HepG2 (cell line): ENCODE results near the gene MEF2A. TPM values are rescaled to one million over a fixed set of nuclear protein-coding genes. Genes with fewer than 3 reads are reported as not detected.

Experiments used
- ATAC-seq: fragments of 200-7000 bp; cut with Tn5 transposase; 3 replicates; pipeline ENCODE4 v1.9.1; 2020; ENCODE audit warnings: mild to moderate bottlenecking, moderate library complexity
- BruUV-seq: library from RNA; stranded (reverse); fragments of 400-500 nt; replicated peaks from 2 replicates; lab custom pipeline; 2021; lab: Mats Ljungman, UMichigan
- CTCF ChIA-PET: fragments of 300-600 bp; formaldehyde crosslinking; extraction: SDS; loops from one replicate; lab custom pipeline; 2021; ENCODE audit warnings: low total read pairs, inconsistent platforms, low intra/inter-chr PET ratio; lab: Yijun Ruan, JAX
- POLR2A ChIA-PET: fragments of 350-600 bp; sonication (Branson Sonifier 250); formaldehyde crosslinking; loops from one replicate; lab custom pipeline; 2020; ENCODE audit warnings: antibody characterized with exemption, inconsistent platforms; lab: Yijun Ruan, JAX
- DNase-seq: peaks from one replicate; pipeline ENCODE4 v3.0.0-alpha.2; 2015; ENCODE audit warnings: low spot score
- FAIRE-seq: peaks from 3 replicates; lab custom pipeline; 2011; peaks lifted over from hg19 to GRCh38; lab: Jason Lieb, UNC
- H2AFZ ChIP-seq: one replicate; pipeline ENCODE4 v1.6.1; 2011; ENCODE audit warnings: low read length, inconsistent platforms
- H3K27ac ChIP-seq: fragments of 300-600 bp; 3 replicates; pipeline ENCODE4 v1.8.0; 2011; ENCODE audit warnings: mixed run types, mild to moderate bottlenecking, mixed read lengths, low read length, inconsistent platforms; ENCODE audit not compliant: insufficient read depth; ENCODE audit errors: extremely low read length
- H3K27me3 ChIP-seq, 2 experiments: fragments of 200-600 bp in 1 of 2; 2 replicates in 1 of 2; 3 replicates in 1 of 2; pipeline versions ENCODE4 v1.6.0 to v1.8.0; 2011; ENCODE audit warnings: low read length in 2 of 2, mild to moderate bottlenecking in 2 of 2, moderate library complexity in 2 of 2, inconsistent platforms in 1 of 2; ENCODE audit not compliant: insufficient read depth in 2 of 2, control insufficient read depth in 1 of 2
- H3K36me3 ChIP-seq, 2 experiments: fragments of 200-600 bp in 1 of 2; replicated peaks in 1 of 2; 2 replicates in 1 of 2; 3 replicates in 1 of 2; pipeline versions ENCODE4 v1.5.1 to v1.8.0; 2011; ENCODE audit warnings: low read length in 2 of 2, inconsistent platforms in 1 of 2; ENCODE audit not compliant: insufficient read depth in 2 of 2, control insufficient read depth in 1 of 2
- H3K4me1 ChIP-seq: 2 replicates; pipeline ENCODE4 v1.5.1; 2012; ENCODE audit warnings: low read length, inconsistent platforms; ENCODE audit not compliant: insufficient read depth
- H3K4me2 ChIP-seq: 2 replicates; pipeline ENCODE4 v1.6.0; 2011; ENCODE audit warnings: low read depth, low read length, inconsistent platforms
- H3K4me3 ChIP-seq, 3 experiments: fragments of 200-600 bp in 1 of 3; sonication (generic), shearing (Covaris generic) in 1 of 3; replicated peaks in 1 of 3; 2 replicates each; pipeline ENCODE4 v1.5.1; 2011 to 2016; ENCODE audit warnings: low read length in 3 of 3, inconsistent platforms in 2 of 3, low read depth in 2 of 3, mild to moderate bottlenecking in 2 of 3, control low read depth in 1 of 3, mixed read lengths in 1 of 3; ENCODE audit not compliant: insufficient read depth in 1 of 3
- H3K79me2 ChIP-seq: one replicate; pipeline ENCODE4 v1.6.1; 2011; ENCODE audit warnings: low read length, inconsistent platforms; ENCODE audit not compliant: insufficient read depth
- H3K9ac ChIP-seq: 2 replicates; pipeline ENCODE4 v1.6.0; 2011; ENCODE audit warnings: mild to moderate bottlenecking, low read depth, low read length, inconsistent platforms; ENCODE audit not compliant: insufficient read depth
- H3K9me3 ChIP-seq: 2 replicates; pipeline ENCODE4 v1.5.1; 2012; ENCODE audit warnings: mild to moderate bottlenecking, low read length
- H4K20me1 ChIP-seq: 2 replicates; pipeline ENCODE4 v1.6.0; 2011; ENCODE audit warnings: inconsistent platforms, mild to moderate bottlenecking, low read length, moderate library complexity; ENCODE audit not compliant: insufficient read depth
- ARHGAP35 ChIP-seq: sonication (generic); formaldehyde crosslinking; IDR thresholded peaks from 2 replicates; pipeline ENCODE4 v1.9.0; 2022; ENCODE audit warnings: mild to moderate bottlenecking, inconsistent platforms, moderate library complexity, missing genetic modification reagents, borderline replicate concordance
- ATAD3A ChIP-seq: sonication (generic); formaldehyde crosslinking; IDR thresholded peaks from 2 replicates; pipeline ENCODE4 v1.4.0; 2020; ENCODE audit warnings: missing genetic modification reagents
- GATAD1 ChIP-seq: IDR thresholded peaks from 2 replicates; pipeline ENCODE4 v1.6.1; 2016; ENCODE audit warnings: missing genetic modification reagents, missing compliant biosample characterization
- KDM3A ChIP-seq: IDR thresholded peaks from 2 replicates; pipeline ENCODE4 v1.6.1; 2018; ENCODE audit warnings: low read depth, missing compliant biosample characterization
- KLF12 ChIP-seq: sonication (generic); formaldehyde crosslinking; IDR thresholded peaks from 2 replicates; pipeline ENCODE4 v1.4.0; 2020; ENCODE audit warnings: missing genetic modification reagents, borderline replicate concordance
- NFE2L2 ChIP-seq: fragments of 150-350 bp; IDR thresholded peaks from 2 replicates; pipeline ENCODE4 v1.6.1; 2014; ENCODE audit warnings: low read length
- SAFB2 ChIP-seq: sonication (generic); formaldehyde crosslinking; IDR thresholded peaks from 2 replicates; pipeline ENCODE4 v1.5.1; 2020; ENCODE audit warnings: missing genetic modification reagents, low read depth, mild to moderate bottlenecking, borderline replicate concordance
- SP2 ChIP-seq: sonication (generic); formaldehyde crosslinking; IDR thresholded peaks from 2 replicates; pipeline ENCODE4 v1.5.1; 2020; ENCODE audit warnings: mild to moderate bottlenecking, missing genetic modification reagents
- SP5 ChIP-seq: IDR thresholded peaks from 2 replicates; pipeline ENCODE4 v1.6.1; 2016; ENCODE audit warnings: low read depth, borderline replicate concordance
- SYNCRIP ChIP-seq: fragments of 200-400 bp; formaldehyde crosslinking; IDR thresholded peaks from 2 replicates; pipeline ENCODE4 v1.6.1; 2018; ENCODE audit warnings: mild to moderate bottlenecking, low read depth, low read length; ENCODE audit not compliant: insufficient read depth
- ZFP36L1 ChIP-seq: sonication (generic); formaldehyde crosslinking; IDR thresholded peaks from 2 replicates; pipeline ENCODE4 v1.8.0; 2022; ENCODE audit warnings: mild to moderate bottlenecking, missing genetic modification reagents, moderate library complexity
- ZNF672 ChIP-seq: sonication (generic); formaldehyde crosslinking; IDR thresholded peaks from 2 replicates; pipeline ENCODE4 v1.8.1; 2022; ENCODE audit warnings: missing genetic modification reagents
- ZSCAN12 ChIP-seq: sonication (generic); formaldehyde crosslinking; IDR thresholded peaks from 2 replicates; pipeline ENCODE4 v1.9.0; 2021; ENCODE audit warnings: mild to moderate bottlenecking, missing genetic modification reagents
- ZSCAN21 ChIP-seq: sonication (generic); formaldehyde crosslinking; IDR thresholded peaks from 2 replicates; pipeline ENCODE4 v1.8.0; 2022; ENCODE audit warnings: mild to moderate bottlenecking, missing genetic modification reagents, moderate library complexity, borderline replicate concordance
- WGBS: methylation state at CpG from one replicate; pipeline ENCODE4 v1.1.6; 2017; ENCODE audit warnings: low lambda C conversion rate; 5-methylcytosine and 5-hydroxymethylcytosine counted together
- in situ Hi-C: cut with HindIII; loops from 2 replicates; pipeline ENCODE4 v1.10.0; 2017; ENCODE audit warnings: low pct_unique_long_range_greater_than_20kb; ENCODE audit not compliant: extremely low pct_ligation_motif_present
- intact Hi-C: fragments of 100-400 bp; cut with micrococcal nuclease; formaldehyde crosslinking; loops from one replicate; pipeline ENCODE4 v1.10.0; 2022; ENCODE audit not compliant: unreplicated experiment
- polyA plus RNA-seq, 8 experiments: library from polyadenylated mRNA; depleted of rRNA in 3 of 8; stranded (reverse) in 7 of 8; unstranded in 1 of 8; fragments of >200 nt; fragmentation: Illumina TruSeq in 4 of 8; extraction: Trizol in 4 of 8; gene quantifications; 2 replicates each; pipeline versions ENCODE4 v1.2.1 to v1.2.3, GENCODE V29; 2011 to 2016; ENCODE audit warnings: low read depth in 4 of 8, missing spikeins in 1 of 8, mixed read lengths in 1 of 8; ENCODE audit not compliant: insufficient read depth in 1 of 8
- total RNA-seq, 5 experiments: library from RNA; depleted of rRNA; stranded (reverse); fragments of >200 nt; fragmentation: Illumina TruSeq; extraction: Trizol; gene quantifications; 2 replicates each; pipeline ENCODE4 v1.2.3, GENCODE V29; 2016; ENCODE audit warnings: low read depth in 1 of 5
- TF ChIP-seq, protein P1 (sequence below): sonication (generic); formaldehyde crosslinking; IDR thresholded peaks from 2 replicates; pipeline ENCODE4 v1.8.1; 2022; ENCODE audit warnings: mild to moderate bottlenecking, missing genetic modification reagents
- TF ChIP-seq, protein P2 (sequence below): sonication (generic); formaldehyde crosslinking; IDR thresholded peaks from 2 replicates; pipeline ENCODE4 v1.5.1; 2020; ENCODE audit warnings: mild to moderate bottlenecking, missing genetic modification reagents, moderate library complexity
- TF ChIP-seq, protein P3 (sequence below): sonication (generic); formaldehyde crosslinking; IDR thresholded peaks from 2 replicates; pipeline ENCODE4 v1.5.0; 2020; ENCODE audit warnings: mild to moderate bottlenecking, missing genetic modification reagents, borderline replicate concordance

MEF2A gene
- total and polyA plus RNA-seq, 2 of the 13 experiments (the other 11 are each of a cell fraction or from before 2014, with no cell fraction given) = 15.2 to 24.4 TPM

DNA sequence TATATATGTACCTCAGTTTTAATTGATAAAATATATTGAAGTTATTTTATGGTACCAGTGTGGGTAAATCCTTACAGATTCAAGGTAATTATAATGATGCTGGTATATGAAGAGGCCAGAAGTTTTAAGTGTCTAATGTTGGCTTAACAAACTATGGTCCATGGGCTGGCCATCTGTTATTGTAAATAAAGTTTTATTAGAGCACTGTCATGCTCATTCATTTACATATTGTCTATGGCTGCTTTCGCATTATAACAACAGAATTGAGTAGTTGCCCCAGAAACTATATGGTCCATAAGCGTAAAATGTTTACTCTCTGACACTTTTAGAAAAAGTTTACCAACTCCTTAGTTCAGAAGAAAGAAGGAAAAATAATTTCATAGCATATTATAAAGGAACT, 67.9 kb downstream of the MEF2A start (continued):
- TF ChIP-seq ZSCAN21 (CRISPR knock-in tag) (no peak), SP5 (CRISPR knock-in tag) (no peak)
- TF ChIP-seq, all 625 proteins: peak for 0

DNA sequence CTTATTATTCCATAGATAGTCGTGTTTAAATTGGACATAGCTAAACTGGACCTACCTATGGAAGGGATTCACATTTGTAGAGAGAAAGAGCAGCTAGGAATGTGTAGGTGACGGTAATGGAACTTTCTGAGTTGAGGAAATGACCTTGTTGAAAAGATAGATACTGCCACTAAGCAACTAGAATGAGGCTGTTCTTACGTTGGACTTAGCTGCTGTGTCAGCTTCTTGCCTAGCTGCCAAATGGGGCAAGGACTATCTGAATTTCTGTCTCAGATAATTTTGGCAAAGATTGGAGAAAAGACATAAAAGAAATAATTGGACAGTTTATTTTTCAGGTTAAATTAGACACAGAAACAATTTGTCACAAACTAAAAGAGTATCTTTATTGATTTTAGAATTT, 68.8 kb downstream of the MEF2A start:
- Histone ChIP-seq H2AFZ (no peak overlapping the region), H3K9me3 (peaks cover 5% of the 10 kb centered on the region; the same call in 1 of the 2 replicates), H3K9ac (no peak overlapping the region), H3K36me3 (peaks cover 1 to 12% of the 10 kb centered on the region in 2 experiments; a peak in 3 of 5 replicates), H3K4me3 (no peak overlapping the region), H4K20me1 (no peaks in the 10 kb centered on the region), H3K4me1 (peaks cover 12% of the 10 kb centered on the region), H3K4me2 (no peak overlapping the region), H3K79me2 (peaks cover 20% of the 10 kb centered on the region), H3K27me3 (no peaks in the 10 kb centered on the region), H3K27ac (no peak overlapping the region)
- in situ Hi-C loops = no loop called here
- BruUV-seq = TSS peak; percentile 29
- ATAC-seq (no peak), FAIRE-seq (no peak), DNase-seq (no peak)
- ChIA-PET CTCF (no interaction called here), POLR2A (no interaction called here)
- intact Hi-C loops = no loop called here
- WGBS = 95% methylated on average over 3 of the region's 3 CpGs
- no peak for TF ChIP-seq ZSCAN12 (CRISPR knock-in tag)
- no peak for TF ChIP-seq NFE2L2
- TF ChIP-seq ATAD3A = no peak
- TF ChIP-seq, protein P1, sequence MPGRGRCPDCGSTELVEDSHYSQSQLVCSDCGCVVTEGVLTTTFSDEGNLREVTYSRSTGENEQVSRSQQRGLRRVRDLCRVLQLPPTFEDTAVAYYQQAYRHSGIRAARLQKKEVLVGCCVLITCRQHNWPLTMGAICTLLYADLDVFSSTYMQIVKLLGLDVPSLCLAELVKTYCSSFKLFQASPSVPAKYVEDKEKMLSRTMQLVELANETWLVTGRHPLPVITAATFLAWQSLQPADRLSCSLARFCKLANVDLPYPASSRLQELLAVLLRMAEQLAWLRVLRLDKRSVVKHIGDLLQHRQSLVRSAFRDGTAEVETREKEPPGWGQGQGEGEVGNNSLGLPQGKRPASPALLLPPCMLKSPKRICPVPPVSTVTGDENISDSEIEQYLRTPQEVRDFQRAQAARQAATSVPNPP (CRISPR knock-in tag) = no peak
- TF ChIP-seq ZNF672 (CRISPR knock-in tag) = no peak
- TF ChIP-seq KLF12 = no peak
- TF ChIP-seq SP2 (CRISPR knock-in tag) = no peak
- TF ChIP-seq, protein P2, sequence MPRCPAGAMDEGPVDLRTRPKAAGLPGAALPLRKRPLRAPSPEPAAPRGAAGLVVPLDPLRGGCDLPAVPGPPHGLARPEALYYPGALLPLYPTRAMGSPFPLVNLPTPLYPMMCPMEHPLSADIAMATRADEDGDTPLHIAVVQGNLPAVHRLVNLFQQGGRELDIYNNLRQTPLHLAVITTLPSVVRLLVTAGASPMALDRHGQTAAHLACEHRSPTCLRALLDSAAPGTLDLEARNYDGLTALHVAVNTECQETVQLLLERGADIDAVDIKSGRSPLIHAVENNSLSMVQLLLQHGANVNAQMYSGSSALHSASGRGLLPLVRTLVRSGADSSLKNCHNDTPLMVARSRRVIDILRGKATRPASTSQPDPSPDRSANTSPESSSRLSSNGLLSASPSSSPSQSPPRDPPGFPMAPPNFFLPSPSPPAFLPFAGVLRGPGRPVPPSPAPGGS = no peak
- no peak for TF ChIP-seq SAFB2
- TF ChIP-seq, protein P3, sequence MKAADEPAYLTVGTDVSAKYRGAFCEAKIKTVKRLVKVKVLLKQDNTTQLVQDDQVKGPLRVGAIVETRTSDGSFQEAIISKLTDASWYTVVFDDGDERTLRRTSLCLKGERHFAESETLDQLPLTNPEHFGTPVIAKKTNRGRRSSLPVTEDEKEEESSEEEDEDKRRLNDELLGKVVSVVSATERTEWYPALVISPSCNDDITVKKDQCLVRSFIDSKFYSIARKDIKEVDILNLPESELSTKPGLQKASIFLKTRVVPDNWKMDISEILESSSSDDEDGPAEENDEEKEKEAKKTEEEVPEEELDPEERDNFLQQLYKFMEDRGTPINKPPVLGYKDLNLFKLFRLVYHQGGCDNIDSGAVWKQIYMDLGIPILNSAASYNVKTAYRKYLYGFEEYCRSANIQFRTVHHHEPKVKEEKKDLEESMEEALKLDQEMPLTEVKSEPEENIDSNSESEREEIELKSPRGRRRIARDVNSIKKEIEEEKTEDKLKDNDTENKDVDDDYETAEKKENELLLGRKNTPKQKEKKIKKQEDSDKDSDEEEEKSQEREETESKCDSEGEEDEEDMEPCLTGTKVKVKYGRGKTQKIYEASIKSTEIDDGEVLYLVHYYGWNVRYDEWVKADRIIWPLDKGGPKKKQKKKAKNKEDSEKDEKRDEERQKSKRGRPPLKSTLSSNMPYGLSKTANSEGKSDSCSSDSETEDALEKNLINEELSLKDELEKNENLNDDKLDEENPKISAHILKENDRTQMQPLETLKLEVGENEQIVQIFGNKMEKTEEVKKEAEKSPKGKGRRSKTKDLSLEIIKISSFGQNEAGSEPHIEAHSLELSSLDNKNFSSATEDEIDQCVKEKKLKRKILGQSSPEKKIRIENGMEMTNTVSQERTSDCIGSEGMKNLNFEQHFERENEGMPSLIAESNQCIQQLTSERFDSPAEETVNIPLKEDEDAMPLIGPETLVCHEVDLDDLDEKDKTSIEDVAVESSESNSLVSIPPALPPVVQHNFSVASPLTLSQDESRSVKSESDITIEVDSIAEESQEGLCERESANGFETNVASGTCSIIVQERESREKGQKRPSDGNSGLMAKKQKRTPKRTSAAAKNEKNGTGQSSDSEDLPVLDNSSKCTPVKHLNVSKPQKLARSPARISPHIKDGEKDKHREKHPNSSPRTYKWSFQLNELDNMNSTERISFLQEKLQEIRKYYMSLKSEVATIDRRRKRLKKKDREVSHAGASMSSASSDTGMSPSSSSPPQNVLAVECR (CRISPR knock-in tag) = no peak
- TF ChIP-seq ARHGAP35 = no peak
- TF ChIP-seq GATAD1 (CRISPR knock-in tag) = no peak
- TF ChIP-seq SYNCRIP = no peak
- no peak for TF ChIP-seq ZFP36L1 (CRISPR knock-in tag)
- no peak for TF ChIP-seq KDM3A (CRISPR knock-in tag)
